PC-9 (cell line): ENCODE data around the gene GNG13.

Experiments used
- CTCF ChIP-seq: fragments of 200-600 bp; sonication (generic); conservative IDR thresholded peaks from 2 replicates; pipeline ENCODE4 v1.6.1; 2017; ENCODE audit warnings: mixed run types, antibody characterized with exemption, mild to moderate bottlenecking, moderate library complexity
- EZH2 ChIP-seq: fragments of 200-600 bp; sonication (generic); IDR thresholded peaks from 2 replicates; pipeline ENCODE4 v1.8.0; 2017; ENCODE audit warnings: antibody characterized with exemption, low read depth

- no peak for TF ChIP-seq CTCF
- TF ChIP-seq EZH2: no peak
Measured at GRCh38 chr16:765488-765865, 35.1 kb downstream of the GNG13 start.
